GM21576 (cell line): ENCODE data around the gene WDR75.

Experiments
- ATAC-seq: cut with Tn5 transposase; IDR thresholded peaks from one replicate; pipeline ENCODE4 v1.9.1; 2021; ENCODE audit warnings: mild to moderate bottlenecking, moderate library complexity; ENCODE audit not compliant: unreplicated experiment

The WDR75 gene

GRCh38 chr2:189492451-189492850 lies 51.2 kb downstream of the WDR75 start:
- ATAC-seq: no peak

DNA sequence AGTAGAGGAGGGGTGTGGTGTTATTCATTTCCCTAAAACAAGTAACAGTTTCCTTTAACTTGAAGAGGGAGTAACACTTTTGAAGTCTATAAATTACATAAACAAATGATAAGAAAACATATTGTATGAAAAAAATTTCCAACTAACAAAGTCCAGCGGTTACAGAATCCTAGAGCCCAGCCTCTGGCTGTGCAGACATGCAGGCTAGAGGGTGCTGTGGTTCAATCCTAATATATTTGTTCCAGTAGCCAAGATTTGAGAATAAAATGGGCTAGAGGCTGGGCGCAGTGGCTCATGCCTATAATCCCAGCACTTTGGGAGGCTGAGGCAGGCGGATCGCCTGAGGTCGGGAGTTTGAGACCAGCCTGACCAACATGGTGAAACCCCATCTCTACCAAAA lies 56.9 kb downstream of the WDR75 start:
- no peak for ATAC-seq

DNA sequence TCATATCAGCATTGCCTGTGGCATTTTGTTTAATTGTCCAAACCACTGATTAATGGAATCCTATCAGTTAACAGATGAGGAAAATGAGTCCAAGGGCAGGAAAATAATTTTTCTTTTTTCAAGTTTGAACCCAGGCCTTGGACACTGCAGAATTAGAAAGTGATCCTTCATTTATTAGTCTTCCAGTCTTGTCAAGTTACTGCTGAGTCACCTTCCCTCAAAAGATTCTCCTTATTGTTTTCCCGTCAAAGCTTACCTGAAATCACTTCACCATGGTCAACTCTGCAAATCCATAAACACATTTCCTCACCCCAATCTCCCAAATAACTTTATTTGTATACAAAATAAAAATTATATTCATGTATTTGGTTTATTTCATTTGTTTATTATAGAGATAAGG lies 57.9 kb downstream of the WDR75 start:
- ATAC-seq: no peak

DNA sequence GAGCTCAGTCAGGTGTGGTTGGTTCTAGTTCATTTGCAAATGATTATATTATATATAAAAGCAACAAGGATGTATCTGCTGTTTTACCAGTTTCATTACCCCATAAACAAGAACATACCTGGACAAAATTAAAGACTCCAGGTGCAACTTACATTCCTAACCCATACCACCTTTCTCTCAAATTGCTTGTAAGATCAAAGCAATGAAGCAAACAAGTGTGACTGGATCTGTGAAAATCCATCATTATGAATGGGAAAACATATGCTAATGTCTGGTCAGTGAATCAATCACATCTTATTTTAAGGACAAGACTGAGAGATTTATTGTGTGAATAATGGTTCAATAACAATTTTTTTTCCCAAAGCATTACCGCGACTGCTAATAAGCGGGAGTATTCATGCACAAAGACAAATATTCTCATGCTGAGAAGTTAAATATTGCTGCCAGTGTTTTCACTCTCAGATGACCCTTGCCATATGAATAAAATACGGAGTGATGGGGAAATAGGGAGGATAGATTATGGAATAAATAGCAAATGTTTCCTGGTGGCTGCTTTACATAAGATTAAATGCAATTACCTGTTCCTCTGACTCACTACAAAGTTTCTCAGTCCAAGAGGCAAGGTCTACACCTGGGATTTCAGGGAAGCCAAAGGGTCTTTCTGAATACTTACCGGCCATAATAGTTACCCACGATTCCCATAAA lies 59.3 kb downstream of the WDR75 start:
- ATAC-seq: no peak

GRCh38 chr2:189501487-189501886 lies 60.2 kb downstream of the WDR75 start:
- ATAC-seq: no peak

DNA sequence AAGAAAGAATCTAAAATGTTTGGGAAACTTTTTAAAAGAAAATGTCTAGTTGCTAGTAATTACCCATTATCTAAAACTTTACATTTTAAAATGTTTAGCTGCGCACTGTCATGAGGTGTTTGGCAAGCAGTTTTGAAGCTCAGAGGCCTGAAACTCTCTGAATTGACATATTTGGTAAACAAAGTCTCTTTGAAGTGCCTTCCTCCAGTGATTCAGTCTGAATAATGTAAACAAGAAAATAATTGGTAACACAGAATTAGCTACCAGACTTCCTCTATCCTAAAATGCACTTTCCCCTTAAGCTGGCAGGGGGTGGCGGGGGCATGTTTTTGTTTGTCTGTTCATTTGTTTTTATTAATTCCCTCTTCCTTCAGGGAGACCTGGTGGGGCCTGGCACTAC lies 61.4 kb downstream of the WDR75 start:
- ATAC-seq: no peak

GRCh38 chr2:189504238-189504637 lies 63.0 kb downstream of the WDR75 start:
- no peak for ATAC-seq

- no peak for ATAC-seq
These were observed 64.2 kb downstream of the WDR75 start for GRCh38 chr2:189505492-189505891.

- ATAC-seq: no peak
These were observed 65.3 kb downstream of the WDR75 start for GRCh38 chr2:189506514-189506976.

GRCh38 chr2:189511210-189511959 lies 70.1 kb downstream of the WDR75 start:
- ATAC-seq: no peak

DNA sequence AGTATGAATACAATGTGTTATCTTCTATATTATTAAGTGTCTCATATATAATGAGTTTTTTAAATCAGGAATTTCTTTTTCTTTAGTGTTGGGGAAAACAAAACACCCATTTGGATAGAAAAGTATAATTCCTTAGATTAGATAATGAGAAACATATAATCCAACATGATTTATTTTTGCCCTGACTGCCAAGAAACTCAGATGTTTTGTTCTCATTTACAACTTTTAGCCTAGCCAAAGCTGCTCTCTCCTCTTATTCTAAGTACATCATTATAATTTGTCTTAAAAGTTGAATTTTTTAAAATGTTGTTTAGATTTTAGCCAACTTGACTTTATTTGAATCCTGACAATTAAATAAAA lies 70.7 kb downstream of the WDR75 start:
- no peak for ATAC-seq

DNA sequence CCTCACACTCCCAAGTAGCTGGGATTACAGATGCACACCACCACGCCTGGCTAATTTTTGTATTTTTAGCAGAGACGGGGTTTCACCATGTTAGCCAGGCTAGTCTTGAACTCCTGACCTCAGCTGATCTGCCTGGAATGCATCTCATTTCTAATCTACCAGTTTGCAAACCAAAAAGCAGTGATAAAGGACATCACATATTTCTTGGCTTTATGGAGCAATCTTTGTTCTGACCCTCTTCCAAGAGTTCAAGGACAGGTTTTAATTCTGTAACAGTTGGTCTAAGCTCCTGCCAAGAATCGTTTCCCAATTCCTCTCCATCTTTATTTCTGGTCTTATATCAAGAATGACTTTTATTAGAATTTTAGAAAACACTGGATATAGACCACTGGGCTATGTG lies 71.6 kb downstream of the WDR75 start:
- no peak for ATAC-seq

- ATAC-seq: no peak
These were observed 72.8 kb downstream of the WDR75 start for GRCh38 chr2:189514104-189514503.

DNA sequence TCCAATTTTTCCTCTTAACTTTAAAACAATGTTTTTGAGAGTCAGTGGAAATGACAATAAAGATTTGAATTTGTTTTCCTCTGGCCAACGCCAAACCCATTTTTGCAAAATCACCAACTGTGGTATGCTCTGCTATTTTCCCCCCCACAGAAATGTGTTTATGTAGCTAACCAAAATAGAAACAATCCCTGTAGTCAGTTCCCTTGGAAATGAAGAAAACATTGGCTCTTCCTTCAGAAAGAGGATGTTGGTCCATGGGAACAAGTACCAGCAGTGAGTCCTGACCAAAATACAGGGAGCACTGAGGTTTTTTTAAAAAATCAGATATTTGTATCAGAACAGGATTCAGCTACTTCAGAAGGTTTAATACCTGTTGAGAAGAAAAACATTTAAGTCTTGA lies 74.0 kb downstream of the WDR75 start:
- ATAC-seq: no peak

- no peak for ATAC-seq
These were observed 75.3 kb downstream of the WDR75 start for GRCh38 chr2:189516546-189516945.

- no peak for ATAC-seq
These were observed 76.7 kb downstream of the WDR75 start for GRCh38 chr2:189517847-189518535.

DNA sequence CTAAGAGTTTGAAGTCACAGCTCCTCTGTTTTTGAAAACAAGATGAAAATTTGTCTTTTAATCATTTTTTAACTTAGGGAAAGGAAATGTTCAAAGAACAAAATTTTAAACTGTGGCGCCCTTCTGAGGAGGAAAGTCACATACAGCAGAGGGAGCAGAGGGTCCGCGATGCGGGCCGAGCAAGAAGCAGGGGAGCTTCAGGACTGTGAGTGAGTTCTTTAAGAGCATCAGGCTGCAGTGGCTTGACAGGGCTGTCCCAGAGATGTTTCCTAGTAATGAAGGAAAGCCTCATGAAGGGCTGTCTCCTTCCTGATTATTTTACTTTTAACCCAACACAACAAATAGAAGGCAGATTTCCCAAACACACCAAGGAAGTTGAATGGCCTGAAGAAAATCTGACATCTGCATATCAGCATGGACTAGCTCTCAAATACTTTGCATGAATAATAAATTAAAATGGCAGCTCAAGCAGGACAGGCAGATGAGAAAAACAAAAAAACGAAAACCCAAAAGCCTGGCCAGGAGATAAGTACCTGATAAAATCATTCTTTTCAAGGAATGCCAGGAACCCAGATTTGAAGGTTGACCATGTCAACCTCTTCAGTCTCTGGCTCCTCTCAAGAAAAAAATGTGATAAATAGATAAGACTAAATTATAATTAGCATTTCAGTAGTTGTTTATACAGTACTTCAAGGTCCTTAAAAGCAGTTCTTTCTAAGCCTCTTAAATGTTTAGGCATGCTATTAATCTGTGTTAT lies 78.5 kb downstream of the WDR75 start:
- no peak for ATAC-seq

DNA sequence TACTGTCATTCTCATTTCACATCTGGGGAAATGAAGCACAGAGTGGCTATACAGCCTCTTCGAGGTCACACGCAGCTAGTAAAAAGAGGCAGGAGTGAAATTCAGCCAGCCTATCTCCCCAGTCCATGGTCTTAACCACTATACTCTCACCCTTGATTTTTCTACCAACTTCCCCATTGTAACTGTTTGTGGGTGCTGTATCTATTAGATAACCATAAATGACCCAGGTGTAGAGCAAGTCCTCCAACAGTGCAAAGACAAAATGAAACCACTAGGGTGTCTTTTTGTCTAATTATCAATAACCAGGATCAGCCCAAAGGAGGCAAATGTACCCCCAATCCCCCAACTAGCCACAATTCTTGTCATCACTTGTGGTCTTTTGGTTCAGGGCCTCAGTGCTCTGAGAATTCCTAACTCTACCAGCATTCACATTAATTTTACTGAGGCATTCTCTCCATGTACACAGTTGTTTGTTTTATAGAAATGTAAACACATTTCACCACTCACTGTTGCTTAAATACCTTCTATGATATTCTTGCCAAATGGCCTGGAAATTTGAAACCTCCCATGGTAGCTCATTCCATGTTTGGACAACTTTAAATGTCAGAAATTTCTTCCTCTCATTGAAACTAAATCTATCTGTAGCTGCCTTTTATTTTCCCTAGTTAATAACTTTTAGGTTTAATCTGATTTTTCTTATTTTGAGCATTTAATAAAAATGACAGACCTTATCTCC lies 80.6 kb downstream of the WDR75 start:
- ATAC-seq: peak; percentile 43

DNA sequence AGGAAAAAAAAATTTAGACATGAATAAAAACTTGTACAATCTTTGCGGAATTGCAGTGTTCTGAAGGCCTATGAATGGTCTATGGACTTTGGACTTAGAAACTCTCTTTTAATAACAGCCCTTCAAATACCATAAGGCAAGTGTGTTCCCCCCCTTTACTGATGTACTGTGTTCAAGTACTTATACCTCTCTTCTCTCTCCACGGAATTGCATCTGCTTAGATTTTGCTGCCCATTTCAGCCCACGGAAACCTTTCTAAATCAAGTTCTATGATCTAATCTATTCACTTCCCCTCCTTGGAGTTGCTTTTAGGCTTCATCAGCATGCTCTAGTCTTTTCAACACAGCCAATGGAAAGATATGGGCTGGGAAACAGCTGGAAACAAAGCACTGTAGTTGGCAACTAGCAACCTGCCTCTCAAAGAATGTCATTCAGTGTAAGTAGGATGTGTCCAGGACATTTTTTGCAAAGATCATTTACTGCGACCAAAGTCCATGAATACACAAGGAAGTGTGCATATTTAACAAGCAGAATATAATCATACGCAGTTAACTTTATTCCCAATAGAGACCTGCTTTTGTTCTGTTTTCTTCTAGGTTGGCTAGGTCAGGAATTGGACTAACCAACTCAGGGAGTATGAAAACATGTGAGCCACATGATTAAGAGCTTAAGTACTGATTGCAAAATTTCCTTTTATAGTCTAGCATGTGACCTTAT lies 81.3 kb downstream of the WDR75 start:
- ATAC-seq: no peak

DNA sequence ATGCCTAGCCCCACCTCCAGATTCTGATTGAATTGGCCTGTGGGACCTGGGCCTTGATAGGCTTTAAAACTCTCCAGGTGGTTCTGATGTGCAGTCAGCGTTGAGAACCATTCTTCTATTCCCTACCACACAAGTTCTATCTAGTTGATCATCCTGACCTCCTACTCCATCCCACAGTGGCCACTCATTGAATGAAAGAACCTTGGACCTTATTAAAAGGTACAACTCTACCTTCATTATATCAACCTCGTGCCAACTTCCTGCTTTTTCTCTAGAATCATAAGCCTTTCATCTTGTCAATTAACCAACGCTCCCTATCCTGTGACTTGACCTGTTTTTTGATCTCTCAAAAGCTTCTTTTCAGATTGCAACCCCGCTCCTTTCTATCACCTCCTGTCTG lies 83.5 kb downstream of the WDR75 start:
- no peak for ATAC-seq
